Mesendoderm (in vitro differentiated cells): ENCODE data around the gene RUNDC1. TPM values are rescaled to one million over a fixed set of nuclear protein-coding genes. Genes with fewer than 3 reads are reported as not detected.

Source experiments
- DNase-seq: peaks from one replicate; pipeline ENCODE4 v3.0.0; 2013
- H2AK5ac ChIP-seq: 2 replicates; pipeline ENCODE4 v1.6.1; 2013; ENCODE audit warnings: low read length, inconsistent platforms
- H2BK120ac ChIP-seq: 2 replicates; pipeline ENCODE4 v1.6.1; 2013; ENCODE audit warnings: low read depth, mild to moderate bottlenecking, low read length, moderate library complexity, mixed read lengths
- H2BK15ac ChIP-seq: replicated peaks from 2 replicates; pipeline ENCODE4 v1.6.1; 2013; ENCODE audit warnings: low read depth, mild to moderate bottlenecking, moderate library complexity
- H2BK5ac ChIP-seq: 2 replicates; pipeline ENCODE4 v1.6.1; 2013; ENCODE audit warnings: low read length, inconsistent platforms
- H3K18ac ChIP-seq: 2 replicates; pipeline ENCODE4 v1.6.1; 2013; ENCODE audit warnings: mild to moderate bottlenecking, low read length, mixed read lengths
- H3K23ac ChIP-seq: one replicate; pipeline ENCODE4 v1.6.1; 2013; ENCODE audit warnings: low read length
- H3K27ac ChIP-seq: 2 replicates; pipeline ENCODE4 v1.5.1; 2013; ENCODE audit warnings: low read depth, mild to moderate bottlenecking, inconsistent platforms, low read length, moderate library complexity
- H3K27me3 ChIP-seq: 2 replicates; pipeline ENCODE4 v1.6.1; 2013; ENCODE audit warnings: low read length, control low read depth, mild to moderate bottlenecking, inconsistent platforms; ENCODE audit not compliant: insufficient read depth, poor library complexity
- H3K36me3 ChIP-seq: 2 replicates; pipeline ENCODE4 v1.6.1; 2013; ENCODE audit warnings: low read length, inconsistent platforms; ENCODE audit not compliant: control insufficient read depth, insufficient read depth
- H3K4ac ChIP-seq: one replicate; pipeline ENCODE4 v1.6.1; 2013; ENCODE audit warnings: low read depth, mild to moderate bottlenecking, low read length, moderate library complexity
- H3K4me1 ChIP-seq: 2 replicates; pipeline ENCODE4 v1.6.1; 2013; ENCODE audit warnings: low read depth, low read length, inconsistent platforms; ENCODE audit not compliant: control insufficient read depth
- H3K4me2 ChIP-seq: 2 replicates; pipeline ENCODE4 v1.6.1; 2013; ENCODE audit warnings: low read length
- H3K4me3 ChIP-seq: 2 replicates; pipeline ENCODE4 v1.5.1; 2013; ENCODE audit warnings: mild to moderate bottlenecking, low read length
- H3K56ac ChIP-seq: one replicate; pipeline ENCODE4 v1.6.1; 2013; ENCODE audit warnings: low read length
- H3K79me1 ChIP-seq: 2 replicates; pipeline ENCODE4 v1.6.1; 2013; ENCODE audit warnings: low read length, inconsistent platforms
- H3K79me2 ChIP-seq: 2 replicates; pipeline ENCODE4 v1.6.1; 2013; ENCODE audit warnings: mild to moderate bottlenecking, low read length; ENCODE audit not compliant: control insufficient read depth, insufficient read depth
- H3K9ac ChIP-seq: 2 replicates; pipeline ENCODE4 v1.6.1; 2013; ENCODE audit warnings: low read length, inconsistent platforms
- H4K5ac ChIP-seq: one replicate; pipeline ENCODE4 v1.6.1; 2013; ENCODE audit warnings: low read length
- H4K8ac ChIP-seq: one replicate; pipeline ENCODE4 v1.6.1; 2013; ENCODE audit warnings: low read depth, mild to moderate bottlenecking, control low read depth, low read length, moderate library complexity
- WGBS: extraction: QIAGEN DNeasy Blood & Tissue Kit; methylation state at CpG from one replicate; pipeline ENCODE4 v1.1.7; 2013; ENCODE audit warnings: low lambda C conversion rate, missing lambda C conversion rate; ENCODE audit not compliant: insufficient coverage; ENCODE audit errors: extremely low coverage; 5-methylcytosine and 5-hydroxymethylcytosine counted together
- small RNA-seq: library from polyadenylated mRNA; stranded (forward); fragments of <200 nt; extraction: miRNeasy Mini kit (QIAGEN cat#:217004); gene quantifications from one replicate; pipeline ENCODE3, GENCODE V24; 2013; ENCODE audit not compliant: insufficient read depth

Gene RUNDC1

DNA sequence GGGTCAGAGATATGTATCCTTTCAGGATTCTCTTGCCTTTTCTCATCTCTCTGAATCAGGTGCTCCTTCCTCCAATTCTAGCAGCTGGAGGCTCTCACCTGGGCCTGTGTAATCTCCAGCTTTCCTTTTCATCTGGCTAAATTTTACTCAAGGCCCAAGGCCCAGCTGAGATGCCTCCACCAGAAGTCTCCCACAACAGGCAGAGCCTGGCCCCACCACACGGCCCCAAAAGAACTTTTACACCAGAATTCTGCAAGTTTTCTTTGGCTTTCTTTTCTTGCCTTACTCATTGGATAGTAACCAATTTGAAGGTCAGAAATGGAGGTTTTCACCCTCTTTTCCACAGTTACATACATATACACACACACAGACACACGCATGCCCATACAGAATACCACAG lies 59.3 kb downstream of the RUNDC1 start:
- Histone ChIP-seq H4K5ac (no peak overlapping the region), H3K79me1 (no peaks in the 10 kb centered on the region), H3K18ac (no peak overlapping the region), H3K4me3 (no peak overlapping the region), H4K8ac (no peak overlapping the region), H2BK15ac (no peak overlapping the region), H2BK5ac (no peak overlapping the region), H3K27ac (no peak overlapping the region), H3K36me3 (no peaks in the 10 kb centered on the region), H3K4me2 (no peak overlapping the region), H3K4ac (no peak overlapping the region), H3K79me2 (no peaks in the 10 kb centered on the region), H2BK120ac (no peak overlapping the region), H2AK5ac (no peak overlapping the region), H3K4me1 (peaks cover 17% of the 10 kb centered on the region), H3K23ac (no peak overlapping the region), H3K56ac (no peak overlapping the region), H3K9ac (no peak overlapping the region), H3K27me3 (no peaks in the 10 kb centered on the region)
- no peak for DNase-seq
- WGBS, result no CpG with 5 or more reads among the region's 2 CpGs

DNA sequence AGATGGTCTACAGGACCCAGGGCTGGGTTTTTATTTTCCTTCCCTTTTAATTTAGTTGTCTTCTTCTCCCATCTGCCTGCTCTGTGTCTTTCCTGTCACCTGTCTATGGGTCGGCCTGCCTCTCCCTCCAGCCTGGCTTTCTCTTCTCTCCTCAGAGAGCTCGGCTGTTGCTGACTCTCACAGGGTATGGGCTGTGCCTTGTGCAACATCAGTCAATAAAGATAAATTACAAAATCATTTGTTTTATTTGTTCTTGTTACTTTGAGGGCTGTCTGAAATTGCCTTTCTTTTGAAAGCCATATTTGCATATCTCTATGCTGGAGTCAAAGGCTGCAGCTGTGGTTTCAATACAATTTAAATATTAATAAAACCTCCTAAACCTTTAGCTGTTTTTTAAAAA lies 60.3 kb downstream of the RUNDC1 start:
- Histone ChIP-seq H3K79me1 (no peaks in the 10 kb centered on the region), H3K4me2 (no peak overlapping the region), H3K27ac (no peak overlapping the region), H3K9ac (no peak overlapping the region), H3K4ac (no peak overlapping the region), H2BK120ac (no peak overlapping the region), H3K79me2 (no peaks in the 10 kb centered on the region), H4K8ac (no peak overlapping the region), H2AK5ac (no peak overlapping the region), H3K23ac (no peak overlapping the region), H3K27me3 (no peaks in the 10 kb centered on the region), H3K4me3 (no peak overlapping the region), H4K5ac (no peak overlapping the region), H2BK5ac (no peak overlapping the region), H3K36me3 (no peaks in the 10 kb centered on the region), H3K4me1 (peaks cover 15% of the 10 kb centered on the region), H2BK15ac (no peak overlapping the region), H3K18ac (no peak overlapping the region), H3K56ac (no peak overlapping the region)
- WGBS, result no CpG with 5 or more reads among the region's 2 CpGs
- DNase-seq, result no peak

DNA sequence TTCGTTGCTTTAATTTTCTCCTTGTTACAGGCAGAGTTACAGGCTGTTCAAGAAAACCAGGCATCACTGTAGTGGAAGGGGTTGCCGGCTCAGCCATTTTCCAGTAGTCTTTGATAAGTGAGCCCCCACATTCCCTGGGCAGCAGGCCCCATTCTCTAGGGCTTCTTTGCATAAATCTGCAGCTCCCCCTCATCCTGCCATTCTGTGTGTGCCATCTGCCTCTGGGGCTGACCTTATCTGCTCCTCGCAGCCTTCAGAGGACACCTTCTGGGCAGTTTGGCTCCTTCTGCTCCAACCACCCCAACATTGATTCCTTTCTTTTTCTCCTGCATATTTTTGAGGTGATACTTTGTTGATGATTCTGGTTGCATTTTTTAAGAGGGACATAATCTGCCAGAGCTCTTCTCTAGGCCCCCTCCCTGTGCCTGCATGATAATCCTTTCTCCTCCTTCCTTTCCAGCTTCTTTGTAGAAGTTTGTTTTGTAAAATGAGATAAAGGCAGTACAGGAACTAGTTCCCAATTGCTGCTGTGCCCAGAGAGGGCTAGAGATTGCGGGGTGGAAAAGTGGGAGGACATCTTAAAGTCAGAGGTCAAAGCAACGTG lies 61.8 kb downstream of the RUNDC1 start:
- Histone ChIP-seq H3K4me2 (no peak overlapping the region), H2BK5ac (peak overlapping the region; percentile 40), H3K18ac (peak overlapping the region; percentile 33), H3K4me1 (peaks cover 15% of the 10 kb centered on the region), H3K27ac (peak overlapping the region; percentile 53), H2BK120ac (no peak overlapping the region), H3K4ac (no peak overlapping the region), H3K79me1 (no peaks in the 10 kb centered on the region), H3K4me3 (no peak overlapping the region), H3K36me3 (no peaks in the 10 kb centered on the region), H4K5ac (no peak overlapping the region), H3K23ac (no peak overlapping the region), H3K79me2 (no peaks in the 10 kb centered on the region), H3K56ac (peak overlapping the region; percentile 65), H3K9ac (peak overlapping the region; percentile 27), H4K8ac (no peak overlapping the region), H3K27me3 (no peaks in the 10 kb centered on the region), H2BK15ac (no peak overlapping the region), H2AK5ac (no peak overlapping the region)
- WGBS, result no CpG with 5 or more reads among the region's 5 CpGs
- DNase-seq, result peak; percentile 31

Small RNA genes within 50 kb of the gene (small RNA-seq; reads per million reads assigned to genes)
- gene AARSD1 (not detected), gene RF00561 (not detected)
